ENCODE results near the gene TBC1D8. TPM values are rescaled to one million over a fixed set of nuclear protein-coding genes. Genes with fewer than 3 reads are reported as not detected.

The TBC1D8 gene
- total and polyA plus RNA-seq, 2 of the 13 experiments (the other 11 are each of a cell fraction or from before 2014, with no cell fraction given), result 45.1 to 95.4 TPM

- TF ChIP-seq PRDM10 (CRISPR knock-in tag; IDR thresholded peaks at IDR 0.05; ENCODE audit: low read depth) (0 out of 2 replicates have a peak, but pooled peaks have one; percentile 34), HIVEP1 (CRISPR knock-in tag; IDR thresholded peaks at IDR 0.05) (no peak), ARID2 (CRISPR knock-in tag; IDR thresholded peaks at IDR 0.05; ENCODE audit: borderline replicate concordance) (0 out of 2 replicates have a peak, but pooled peaks have one; percentile 15), ZNF749 (CRISPR knock-in tag; IDR thresholded peaks at IDR 0.05; ENCODE audit: borderline replicate concordance) (no peak), ZNF768 (CRISPR knock-in tag; IDR thresholded peaks at IDR 0.05) (no peak), ARNTL (CRISPR knock-in tag; IDR thresholded peaks at IDR 0.05) (0 out of 2 replicates have a peak, but pooled peaks have one; percentile 7), BCL6 (CRISPR knock-in tag; IDR thresholded peaks at IDR 0.05) (peak; percentile 73), SPEN (CRISPR knock-in tag; IDR thresholded peaks at IDR 0.05; ENCODE audit: low read depth) (peak; percentile 14; the same call in 1 of the 2 replicates), SIN3A (IDR thresholded peaks at IDR 0.05; ENCODE audit: borderline replicate concordance, low read depth, low read length) (no peak), ZNF317 (CRISPR knock-in tag; IDR thresholded peaks at IDR 0.05) (0 out of 2 replicates have a peak, but pooled peaks have one; percentile 24), ERF (CRISPR knock-in tag; IDR thresholded peaks at IDR 0.05) (peak; percentile 70), ZSCAN25 (CRISPR knock-in tag; IDR thresholded peaks at IDR 0.05) (no peak), KMT2A (CRISPR knock-in tag; IDR thresholded peaks at IDR 0.05) (no peak), ZBTB8A (CRISPR knock-in tag; IDR thresholded peaks at IDR 0.05; ENCODE audit: borderline replicate concordance, low read depth) (no peak), MAX (IDR thresholded peaks at IDR 0.05) (no peak), DRAP1 (CRISPR knock-in tag; IDR thresholded peaks at IDR 0.05) (0 out of 2 replicates have a peak, but pooled peaks have one; percentile 50), BRCA1 (CRISPR knock-in tag; IDR thresholded peaks at IDR 0.05) (no peak), SALL2 (CRISPR knock-in tag; IDR thresholded peaks at IDR 0.05) (no peak), SMYD3 (CRISPR knock-in tag; IDR thresholded peaks at IDR 0.05) (no peak), CBX5 (CRISPR knock-in tag; IDR thresholded peaks at IDR 0.05; ENCODE audit: borderline replicate concordance) (no peak), ZSCAN21 (CRISPR knock-in tag; IDR thresholded peaks at IDR 0.05; ENCODE audit: borderline replicate concordance) (peak; percentile 32; the same call in 1 of the 2 replicates), ZNF343 (CRISPR knock-in tag; IDR thresholded peaks at IDR 0.05) (no peak), JUNB (CRISPR knock-in tag; IDR thresholded peaks at IDR 0.05; ENCODE audit: borderline replicate concordance) (peak; percentile 88; the same call in 1 of the 2 replicates)
- TF ChIP-seq, protein P1, sequence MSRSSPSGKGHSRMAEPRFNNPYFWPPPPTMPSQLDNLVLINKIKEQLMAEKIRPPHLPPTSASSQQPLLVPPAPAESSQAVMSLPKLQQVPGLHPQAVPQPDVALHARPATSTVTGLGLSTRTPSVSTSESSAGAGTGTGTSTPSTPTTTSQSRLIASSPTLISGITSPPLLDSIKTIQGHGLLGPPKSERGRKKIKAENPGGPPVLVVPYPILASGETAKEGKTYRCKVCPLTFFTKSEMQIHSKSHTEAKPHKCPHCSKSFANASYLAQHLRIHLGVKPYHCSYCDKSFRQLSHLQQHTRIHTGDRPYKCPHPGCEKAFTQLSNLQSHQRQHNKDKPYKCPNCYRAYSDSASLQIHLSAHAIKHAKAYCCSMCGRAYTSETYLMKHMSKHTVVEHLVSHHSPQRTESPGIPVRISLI (CRISPR knock-in tag; IDR thresholded peaks at IDR 0.05; ENCODE audit: borderline replicate concordance), result peak; percentile 88
- TF ChIP-seq, protein P2, sequence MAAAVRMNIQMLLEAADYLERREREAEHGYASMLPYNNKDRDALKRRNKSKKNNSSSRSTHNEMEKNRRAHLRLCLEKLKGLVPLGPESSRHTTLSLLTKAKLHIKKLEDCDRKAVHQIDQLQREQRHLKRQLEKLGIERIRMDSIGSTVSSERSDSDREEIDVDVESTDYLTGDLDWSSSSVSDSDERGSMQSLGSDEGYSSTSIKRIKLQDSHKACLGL (CRISPR knock-in tag; IDR thresholded peaks at IDR 0.05), result no peak
Observed at GRCh38 chr2:101124643-101125366, 26.4 kb downstream of the TBC1D8 start (continued).

Measured in HepG2 (cell line).